H1 (cell line): Measurements from ENCODE around the gene SPACA9. TPM values are rescaled to one million over a fixed set of nuclear protein-coding genes. Genes with fewer than 3 reads are reported as not detected.

Experiments
- CTCF ChIA-PET: fragments of 300-600 bp; sonication (Branson Sonifier 250); formaldehyde crosslinking; loops from one replicate; lab custom pipeline; 2021; ENCODE audit not compliant: partially characterized antibody; lab: Charles Lee
- POLR2A ChIA-PET: fragments of 300-600 bp; sonication (Branson Sonifier 250); formaldehyde crosslinking; loops from one replicate; lab custom pipeline; 2021; ENCODE audit warnings: inconsistent platforms; ENCODE audit not compliant: partially characterized antibody; lab: Charles Lee
- DNase-seq, 2 experiments: peaks; one replicate each; pipeline versions ENCODE4 v3.0.0 to v3.0.0-alpha.2; 2010 to 2022; ENCODE audit warnings: low spot score in 2 of 2, low read depth in 1 of 2, mixed read lengths in 1 of 2
- FAIRE-seq: peaks from 2 replicates; lab custom pipeline; 2011; peaks lifted over from hg19 to GRCh38; lab: Jason Lieb, UNC
- H2AFZ ChIP-seq: 2 replicates; pipeline ENCODE4 v1.8.1; 2012; ENCODE audit warnings: low read length, inconsistent platforms
- H2AK5ac ChIP-seq: 2 replicates; pipeline ENCODE4 v1.6.1; 2013; ENCODE audit warnings: low read depth, low read length
- H2BK120ac ChIP-seq: replicated peaks from 2 replicates; pipeline ENCODE3; 2013; ENCODE audit warnings: low read depth, low read length, inconsistent platforms
- H2BK12ac ChIP-seq: 2 replicates; pipeline ENCODE4 v1.6.1; 2013; ENCODE audit warnings: low read depth, low read length
- H2BK15ac ChIP-seq: 2 replicates; pipeline ENCODE4 v1.6.1; 2013; ENCODE audit warnings: low read length
- H2BK20ac ChIP-seq: 2 replicates; pipeline ENCODE4 v1.6.1; 2013; ENCODE audit warnings: low read length
- H2BK5ac ChIP-seq: 2 replicates; pipeline ENCODE4 v1.6.1; 2013; ENCODE audit warnings: low read depth, low read length
- H3K14ac ChIP-seq: 2 replicates; pipeline ENCODE4 v1.6.1; 2013; ENCODE audit warnings: inconsistent platforms; ENCODE audit not compliant: insufficient read length
- H3K18ac ChIP-seq: 2 replicates; pipeline ENCODE4 v1.6.1; 2013; ENCODE audit warnings: low read length; ENCODE audit errors: extremely low read depth
- H3K23ac ChIP-seq: 2 replicates; pipeline ENCODE4 v1.6.1; 2013; ENCODE audit warnings: inconsistent platforms; ENCODE audit not compliant: insufficient read length
- H3K23me2 ChIP-seq: 2 replicates; pipeline ENCODE4 v1.6.1; 2013; ENCODE audit warnings: low read depth, low read length
- H3K27ac ChIP-seq: 2 replicates; pipeline ENCODE4 v1.6.1; 2011; ENCODE audit warnings: low read depth, low read length, inconsistent platforms
- H3K27me3 ChIP-seq, 4 experiments: replicated peaks in 1 of 4; 1 replicate in 1 of 4; 2 replicates in 3 of 4; pipeline versions ENCODE4 v1.6.1 to v1.8.1; 2011 to 2013; ENCODE audit warnings: low read length in 3 of 4, mild to moderate bottlenecking in 3 of 4, inconsistent platforms in 2 of 4, mixed read lengths in 2 of 4, moderate library complexity in 1 of 4; ENCODE audit not compliant: control insufficient read depth in 3 of 4, insufficient read depth in 3 of 4; ENCODE audit errors: extremely low read depth in 1 of 4
- H3K36me3 ChIP-seq, 4 experiments: 2 replicates each; pipeline versions ENCODE4 v1.6.1 to v1.8.1; 2011 to 2013; ENCODE audit warnings: mild to moderate bottlenecking in 4 of 4, low read length in 3 of 4, moderate library complexity in 2 of 4, control low read depth in 1 of 4, inconsistent platforms in 1 of 4; ENCODE audit not compliant: insufficient read depth in 4 of 4, control insufficient read depth in 2 of 4
- H3K4ac ChIP-seq: replicated peaks from 2 replicates; pipeline ENCODE3; 2013; ENCODE audit warnings: low read length, low read depth, mixed read lengths, inconsistent platforms; ENCODE audit not compliant: insufficient read length
- H3K4me1 ChIP-seq, 4 experiments: replicated peaks in 1 of 4; 1 replicate in 1 of 4; 2 replicates in 3 of 4; pipeline versions ENCODE4 v1.6.1 to v1.8.1; 2011 to 2013; ENCODE audit warnings: low read length in 3 of 4, inconsistent platforms in 2 of 4, mixed read lengths in 1 of 4; ENCODE audit not compliant: insufficient read depth in 4 of 4, control insufficient read depth in 3 of 4
- H3K4me2 ChIP-seq, 2 experiments: 2 replicates each; pipeline versions ENCODE4 v1.6.1 to v1.8.1; 2011 to 2013; ENCODE audit warnings: low read depth in 2 of 2, low read length in 2 of 2, control low read depth in 1 of 2, inconsistent platforms in 1 of 2, mild to moderate bottlenecking in 1 of 2; ENCODE audit not compliant: insufficient read depth in 1 of 2
- H3K4me3 ChIP-seq, 4 experiments: fragments of 200-600, 300-600 bp in 1 of 4; sonication (generic), shearing (Covaris generic), sonication (Bioruptor Twin) in 1 of 4; 2 replicates each; pipeline versions ENCODE4 v1.5.1 to v1.8.1; 2011 to 2016; ENCODE audit warnings: low read length in 4 of 4, low read depth in 3 of 4, control low read depth in 2 of 4, inconsistent platforms in 2 of 4, mild to moderate bottlenecking in 2 of 4, mixed read lengths in 1 of 4, moderate library complexity in 1 of 4; ENCODE audit not compliant: insufficient read depth in 2 of 4; ENCODE audit errors: extremely low read depth in 1 of 4
- H3K56ac ChIP-seq: replicated peaks from 2 replicates; pipeline ENCODE3; 2013; ENCODE audit warnings: low read depth, mild to moderate bottlenecking, mixed read lengths, low read length, inconsistent platforms; ENCODE audit not compliant: insufficient read length
- H3K79me1 ChIP-seq: 2 replicates; pipeline ENCODE4 v1.6.1; 2013; ENCODE audit warnings: low read depth, low read length, control low read depth
- H3K79me2 ChIP-seq, 2 experiments: 2 replicates each; pipeline versions ENCODE4 v1.6.1 to v1.8.1; 2012 to 2013; ENCODE audit warnings: low read length in 2 of 2, mild to moderate bottlenecking in 2 of 2, inconsistent platforms in 1 of 2; ENCODE audit not compliant: insufficient read depth in 2 of 2, control insufficient read depth in 1 of 2
- H3K9ac ChIP-seq, 4 experiments: replicated peaks in 1 of 4; 1 replicate in 1 of 4; 2 replicates in 3 of 4; pipeline versions ENCODE4 v1.6.1 to v1.8.1; 2011 to 2013; ENCODE audit warnings: low read depth in 3 of 4, low read length in 3 of 4, control low read depth in 2 of 4, mild to moderate bottlenecking in 2 of 4, moderate library complexity in 2 of 4, inconsistent platforms in 1 of 4; ENCODE audit errors: extremely low read depth in 1 of 4
- H3K9me3 ChIP-seq, 2 experiments: 2 replicates each; pipeline versions ENCODE4 v1.6.1 to v1.8.1; 2012 to 2013; ENCODE audit warnings: mild to moderate bottlenecking in 2 of 2, moderate library complexity in 2 of 2, control low read depth in 1 of 2, inconsistent platforms in 1 of 2, low read depth in 1 of 2, low read length in 1 of 2, mixed read lengths in 1 of 2; ENCODE audit not compliant: insufficient read depth in 2 of 2
- H4K20me1 ChIP-seq, 2 experiments: replicated peaks in 1 of 2; 2 replicates each; pipeline versions ENCODE3 to v1.8.1; 2011 to 2013; ENCODE audit warnings: inconsistent platforms in 2 of 2, low read length in 2 of 2, mild to moderate bottlenecking in 1 of 2; ENCODE audit not compliant: insufficient read depth in 2 of 2, control insufficient read depth in 1 of 2
- H4K5ac ChIP-seq: 2 replicates; pipeline ENCODE4 v1.6.1; 2013; ENCODE audit warnings: low read length, low read depth, mixed read lengths, inconsistent platforms; ENCODE audit not compliant: insufficient read length
- H4K8ac ChIP-seq: 2 replicates; pipeline ENCODE4 v1.8.0; 2013; ENCODE audit warnings: mild to moderate bottlenecking, moderate library complexity, low read length, inconsistent platforms; ENCODE audit not compliant: insufficient read depth; ENCODE audit errors: extremely low read depth
- H4K91ac ChIP-seq: replicated peaks from 2 replicates; pipeline ENCODE3; 2013; ENCODE audit warnings: low read length, mixed read lengths, inconsistent platforms; ENCODE audit not compliant: insufficient read length
- KDM5A ChIP-seq: fragments of 200-600 bp; IDR thresholded peaks from 2 replicates; pipeline ENCODE4 v1.7.1; 2012; ENCODE audit warnings: mild to moderate bottlenecking, low read length, inconsistent platforms, mixed read lengths
- MAFK ChIP-seq: IDR thresholded peaks from 2 replicates; pipeline ENCODE4 v1.6.1; 2012; ENCODE audit warnings: low read depth, mild to moderate bottlenecking, improper control_type of control experiment, low read length
- WGBS, 2 experiments: shearing (Covaris generic) in 1 of 2; methylation state at CpG; one replicate each; pipeline versions ENCODE4 v1.1.6 to v1.1.7; 2013 to 2015; ENCODE audit warnings: low lambda C conversion rate in 2 of 2, mixed read lengths in 2 of 2, inconsistent platforms in 1 of 2, low coverage in 1 of 2, missing lambda C conversion rate in 1 of 2; ENCODE audit not compliant: insufficient replicate concordance in 2 of 2, insufficient coverage in 1 of 2, insufficient read length in 1 of 2; ENCODE audit errors: extremely low coverage in 1 of 2, missing lambda C conversion rate in 1 of 2; 5-methylcytosine and 5-hydroxymethylcytosine counted together
- polyA plus RNA-seq, 7 experiments: library from polyadenylated mRNA; depleted of rRNA in 3 of 7; stranded (reverse) in 5 of 7; unstranded in 2 of 7; fragments of >200 nt in 5 of 7; fragments of 200-250 nt in 2 of 7; gene quantifications; 1 replicate in 5 of 7; 2 replicates in 1 of 7; 4 replicates in 1 of 7; pipeline versions ENCODE4 v1.2.1 to v1.2.3, GENCODE V29; 2011 to 2013; ENCODE audit warnings: missing spikeins in 2 of 7, mixed read lengths in 2 of 7
- total RNA-seq: library from RNA; stranded (reverse); fragmentation: NEBNext Ultra II Directional; extraction: Animal tissue kit (Norgen Biotek cat#: 25700); gene quantifications from 2 replicates; pipeline ENCODE4 v1.2.1, GENCODE V29; 2021

The SPACA9 gene
- total and polyA plus RNA-seq, 2 of the 8 experiments (the other 6 are each of a cell fraction or from before 2014, with no cell fraction given), result 0.63 to 1.3 TPM

DNA sequence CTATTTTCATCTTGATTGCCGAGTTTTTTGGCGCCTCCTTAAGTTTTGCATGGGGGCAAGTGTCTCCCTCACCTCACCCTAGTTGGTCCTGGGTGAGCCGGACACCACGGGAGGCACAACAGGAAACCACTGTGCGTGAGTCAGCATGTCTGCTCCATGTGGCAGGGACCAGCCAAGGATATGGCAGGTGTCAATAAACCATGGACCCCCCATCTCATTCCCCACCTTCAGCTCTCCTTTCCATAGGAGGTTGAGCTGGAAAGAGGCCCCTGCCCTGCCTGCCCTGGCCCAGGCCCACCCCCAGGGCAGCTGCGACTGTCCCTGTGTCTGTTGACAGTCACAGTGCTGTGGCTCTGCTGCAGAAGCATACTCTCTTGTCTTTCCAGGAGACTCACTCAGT, 3.1 kb downstream of the SPACA9 start:
- Histone ChIP-seq H2AK5ac (no peak overlapping the region), H2BK120ac (no peak overlapping the region), H3K23ac (no peak overlapping the region), H3K9me3 (no peaks in the 10 kb centered on the region), H3K79me1 (no peaks in the 10 kb centered on the region), H3K14ac (no peak overlapping the region), H2BK5ac (no peak overlapping the region), H3K9ac (no peak overlapping the region), H3K4me3 (no peak overlapping the region), H3K18ac (no peak overlapping the region), H2BK15ac (no peak overlapping the region), H4K20me1 (no peaks in the 10 kb centered on the region), H2AFZ (no peak overlapping the region), H2BK12ac (no peak overlapping the region), H4K8ac (no peak overlapping the region), H4K91ac (no peak overlapping the region), H3K23me2 (peaks cover 7% of the 10 kb centered on the region; the same call in 1 of the 2 replicates), H3K56ac (no peak overlapping the region), H3K36me3 (no peaks in the 10 kb centered on the region), H3K27ac (no peak overlapping the region), H4K5ac (no peak overlapping the region), H3K4me2 (no peak overlapping the region), H3K4ac (no peak overlapping the region), H3K27me3 (peaks cover 0 to 12% (median 9%) of the 10 kb centered on the region in 4 experiments; a peak in 6 of 7 replicates), H2BK20ac (no peak overlapping the region), H3K79me2 (no peaks in the 10 kb centered on the region), H3K4me1 (peaks cover 0 to 6% (median 0%) of the 10 kb centered on the region in 4 experiments; a peak in 2 of 7 replicates)
- WGBS, 2 experiments, result 93% methylated on average over 6 of the region's 6 CpGs; no CpG with 5 or more reads in 1 of the 2 experiments
- ChIA-PET POLR2A (no interaction called here), CTCF (interaction anchor here (0.9 to 15.0 kb wide), 4 partner anchors 9 to 33 kb away, joined by 3 to 115 read pairs (median 5); no protein-coding TSS in a partner anchor)
- FAIRE-seq, result no peak
- DNase-seq, result no peak
- TF ChIP-seq KDM5A, result no peak
- no peak for TF ChIP-seq MAFK
